Stimulated activated CD8-positive, alpha-beta memory T cell treated with anti-CD3 and anti-CD28 coated beads, Interleukin-2, amount 100 ng/mL, for 48 hours (primary cell): ENCODE data around the gene LLGL2.

Source experiments
- DNase-seq, 2 donors: peaks; one replicate each; pipeline ENCODE4 v3.0.0-alpha.2; 2020; ENCODE audit warnings: low read depth in 2 of 2

LLGL2 gene

GRCh38 chr17:75521951-75522727 is 3.4 kb upstream of the LLGL2 start:
- DNase-seq, result no peak

- no peak for DNase-seq
These were observed 1.9 kb upstream of the LLGL2 start for GRCh38 chr17:75523647-75524046.

GRCh38 chr17:75524269-75524969 is 1.1 kb upstream of the LLGL2 start:
- no peak for DNase-seq

GRCh38 chr17:75525806-75526554 is 483 bp downstream of the LLGL2 start:
- DNase-seq, result no peak

GRCh38 chr17:75526555-75527270 is 1.2 kb downstream of the LLGL2 start:
- no peak for DNase-seq

- no peak for DNase-seq
These were observed 5.6 kb downstream of the LLGL2 start for GRCh38 chr17:75530837-75531720.

- DNase-seq, result no peak
These were observed 6.2 kb downstream of the LLGL2 start for GRCh38 chr17:75531721-75532072.

GRCh38 chr17:75535119-75535537 is 9.6 kb downstream of the LLGL2 start:
- peak; percentile 42 to 52 for DNase-seq

GRCh38 chr17:75535871-75536270 is 10.4 kb downstream of the LLGL2 start:
- no peak for DNase-seq

GRCh38 chr17:75536366-75536765 is 10.9 kb downstream of the LLGL2 start:
- DNase-seq, result no peak

- no peak for DNase-seq
These were observed 14.7 kb downstream of the LLGL2 start for GRCh38 chr17:75539967-75540729.

GRCh38 chr17:75540923-75541503 is 15.5 kb downstream of the LLGL2 start:
- DNase-seq, result no peak

GRCh38 chr17:75542229-75542628 is 16.7 kb downstream of the LLGL2 start:
- DNase-seq, result no peak

- DNase-seq, result no peak
These were observed 17.3 kb downstream of the LLGL2 start for GRCh38 chr17:75542728-75543336.

- no peak for DNase-seq
These were observed 18.8 kb downstream of the LLGL2 start for GRCh38 chr17:75544250-75544649.

GRCh38 chr17:75546181-75546580 is 20.7 kb downstream of the LLGL2 start:
- no peak for DNase-seq

GRCh38 chr17:75547091-75547490 is 21.6 kb downstream of the LLGL2 start:
- no peak for DNase-seq

- DNase-seq, result no peak
These were observed 23.3 kb downstream of the LLGL2 start for GRCh38 chr17:75548813-75549212.
